ENCODE measurements around the gene PFDN6.
"Not testable (repeated sequence)": the region's sequence is repeated elsewhere in the genome, so short reads cannot be mapped to it uniquely, and the experiment has no call there.

PFDN6 gene

GRCh38 chr6:33249732-33250630, 39.4 kb upstream of the PFDN6 start:
- DNase-seq (ENCODE audit: extremely low read depth, low read depth), result peak; percentile 39
- TF ChIP-seq, protein P1, sequence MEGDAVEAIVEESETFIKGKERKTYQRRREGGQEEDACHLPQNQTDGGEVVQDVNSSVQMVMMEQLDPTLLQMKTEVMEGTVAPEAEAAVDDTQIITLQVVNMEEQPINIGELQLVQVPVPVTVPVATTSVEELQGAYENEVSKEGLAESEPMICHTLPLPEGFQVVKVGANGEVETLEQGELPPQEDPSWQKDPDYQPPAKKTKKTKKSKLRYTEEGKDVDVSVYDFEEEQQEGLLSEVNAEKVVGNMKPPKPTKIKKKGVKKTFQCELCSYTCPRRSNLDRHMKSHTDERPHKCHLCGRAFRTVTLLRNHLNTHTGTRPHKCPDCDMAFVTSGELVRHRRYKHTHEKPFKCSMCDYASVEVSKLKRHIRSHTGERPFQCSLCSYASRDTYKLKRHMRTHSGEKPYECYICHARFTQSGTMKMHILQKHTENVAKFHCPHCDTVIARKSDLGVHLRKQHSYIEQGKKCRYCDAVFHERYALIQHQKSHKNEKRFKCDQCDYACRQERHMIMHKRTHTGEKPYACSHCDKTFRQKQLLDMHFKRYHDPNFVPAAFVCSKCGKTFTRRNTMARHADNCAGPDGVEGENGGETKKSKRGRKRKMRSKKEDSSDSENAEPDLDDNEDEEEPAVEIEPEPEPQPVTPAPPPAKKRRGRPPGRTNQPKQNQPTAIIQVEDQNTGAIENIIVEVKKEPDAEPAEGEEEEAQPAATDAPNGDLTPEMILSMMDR (IDR thresholded peaks at IDR 0.05; ENCODE audit: low read depth, low read length), result no peak

GRCh38 chr6:33250731-33251130, 38.7 kb upstream of the PFDN6 start:
- TF ChIP-seq, protein P1 (IDR thresholded peaks at IDR 0.05; ENCODE audit: low read depth, low read length), result no peak
- DNase-seq (ENCODE audit: extremely low read depth, low read depth), result no peak

DNA sequence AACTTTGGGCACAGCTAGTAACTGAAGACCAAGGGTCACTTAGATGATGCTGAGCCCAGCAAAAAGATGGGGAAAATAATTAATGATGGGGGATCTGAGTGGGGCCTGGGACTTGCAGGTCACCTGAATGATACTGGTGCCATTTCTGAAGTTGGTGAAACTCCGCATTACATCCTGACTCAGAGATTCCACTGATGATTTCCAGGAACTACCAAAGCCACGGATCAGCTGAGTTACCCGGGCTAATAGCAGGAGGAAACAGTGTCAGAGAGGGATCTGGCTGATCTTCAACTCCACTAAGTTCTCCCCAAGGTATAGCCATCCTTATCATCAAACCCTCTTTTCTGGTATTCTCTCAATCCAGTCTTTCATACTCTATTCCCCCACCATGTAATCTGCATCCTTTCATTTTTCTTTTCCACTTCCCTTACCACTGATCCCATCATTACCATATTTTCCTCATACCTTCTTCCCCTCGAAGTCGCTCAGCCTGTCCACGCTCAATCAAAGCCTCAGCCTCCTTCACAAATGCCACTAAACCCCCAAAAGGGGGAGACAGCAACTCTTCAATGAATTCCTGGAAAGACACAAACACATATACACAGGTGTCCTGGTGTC, 37.9 kb upstream of the PFDN6 start:
- TF ChIP-seq, protein P1 (IDR thresholded peaks at IDR 0.05; ENCODE audit: low read depth, low read length), result no peak
- DNase-seq (ENCODE audit: extremely low read depth, low read depth), result no peak

- TF ChIP-seq, protein P1 (IDR thresholded peaks at IDR 0.05; ENCODE audit: low read depth, low read length), result no peak
- DNase-seq (ENCODE audit: extremely low read depth, low read depth), result no peak
These were observed 36.6 kb upstream of the PFDN6 start for GRCh38 chr6:33252759-33253158.

DNA sequence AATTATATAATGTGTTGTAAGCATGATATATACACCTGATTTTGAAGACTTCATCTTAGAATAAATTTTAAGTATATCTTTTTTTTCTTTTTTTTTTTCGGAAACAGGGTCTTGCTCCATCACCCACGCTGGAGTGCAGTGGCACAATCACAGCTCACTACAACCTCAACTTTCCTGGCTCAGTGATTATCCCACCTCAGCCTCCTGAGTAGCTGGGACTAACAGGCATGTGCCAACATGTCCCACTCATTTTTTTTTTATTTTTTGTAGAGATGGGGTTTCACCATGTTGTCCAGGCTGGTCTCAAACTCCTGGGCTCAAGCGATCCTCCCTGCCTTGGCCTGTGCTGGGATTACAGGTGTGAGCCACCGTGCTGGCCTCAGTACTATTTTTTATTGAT, 34.8 kb upstream of the PFDN6 start:
- TF ChIP-seq, protein P1 (IDR thresholded peaks at IDR 0.05; ENCODE audit: low read depth, low read length), result no peak
- DNase-seq (ENCODE audit: extremely low read depth, low read depth), result no peak

DNA sequence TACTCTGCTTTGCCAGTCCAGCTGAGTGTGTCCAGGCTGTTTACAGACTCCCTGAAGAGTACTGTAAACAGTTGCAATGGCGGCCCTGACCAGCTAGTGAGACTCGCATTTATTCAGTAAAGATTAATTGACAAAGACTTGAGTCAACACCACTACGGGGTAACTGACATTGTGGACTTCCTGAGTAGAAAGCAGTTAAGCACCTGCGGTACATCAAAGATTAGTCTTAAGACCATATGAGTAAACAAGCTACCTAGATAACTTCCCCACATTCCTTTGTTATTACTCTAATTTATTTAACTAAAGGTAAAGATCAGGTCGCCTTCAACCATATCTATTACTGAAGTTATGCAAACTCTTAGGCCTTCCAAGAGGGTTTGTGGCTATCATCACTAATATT, 30.4 kb upstream of the PFDN6 start:
- TF ChIP-seq, protein P1 (IDR thresholded peaks at IDR 0.05; ENCODE audit: low read depth, low read length), result no peak
- no peak for DNase-seq (ENCODE audit: extremely low read depth, low read depth)

GRCh38 chr6:33262490-33262889, 26.9 kb upstream of the PFDN6 start:
- DNase-seq (ENCODE audit: extremely low read depth, low read depth), result not testable (repeated sequence)

Data from AG09319 (cell line).